ENCODE measurements around the gene IL36G. TPM values are rescaled to one million over a fixed set of nuclear protein-coding genes. Genes with fewer than 3 reads are reported as not detected.

IL36G gene
- total and polyA plus RNA-seq, 2 experiments from 2014 or later: not detected

- no peak overlapping the region for H2AFZ ChIP-seq
- Mint-ChIP-seq H3K27ac (no peak overlapping the region), H3K36me3 (ENCODE audit: low read depth) (no peaks in the 10 kb centered on the region), H3K4me3 (no peak overlapping the region), H3K4me1 (no peaks in the 10 kb centered on the region), H3K27me3 (ENCODE audit: insufficient read depth, low read depth, poor library complexity) (no peaks in the 10 kb centered on the region), H3K9me3 (peaks cover 8% of the 10 kb centered on the region; the same call in 2 of the 3 replicates)
- H4K20me1 ChIP-seq (replicated peaks; ENCODE audit: insufficient read depth): no peaks in the 10 kb centered on the region
- no peak overlapping the region for H3K27ac ChIP-seq (ENCODE audit: low read depth)
- TF ChIP-seq CREB1 (CRISPR knock-in tag; IDR thresholded peaks at IDR 0.05; ENCODE audit: low read depth) (no peak), CTCF (conservative IDR thresholded peaks at IDR 0.05; ENCODE audit: low read depth in 2 of 2) (no peak), STAT1 (IDR thresholded peaks at IDR 0.05; ENCODE audit: unreplicated experiment) (no peak), ETS1 (IDR thresholded peaks at IDR 0.05) (no peak), POLR2AphosphoS5 (IDR thresholded peaks at IDR 0.05; ENCODE audit: low read depth) (no peak), ZNF114 (CRISPR knock-in tag; IDR thresholded peaks at IDR 0.05) (no peak), NANOG (IDR thresholded peaks at IDR 0.05; ENCODE audit: borderline replicate concordance) (no peak), JUNB (IDR thresholded peaks at IDR 0.05; ENCODE audit: unreplicated experiment) (no peak), REST (IDR thresholded peaks at IDR 0.05; ENCODE audit: unreplicated experiment) (no peak), EZH2phosphoT487 (IDR thresholded peaks at IDR 0.05; ENCODE audit: unreplicated experiment) (no peak), EZH2 (IDR thresholded peaks at IDR 0.05; ENCODE audit: low read depth, unreplicated experiment) (no peak), ZNF462 (CRISPR knock-in tag; IDR thresholded peaks at IDR 0.05) (no peak), ZNF331 (CRISPR knock-in tag; IDR thresholded peaks at IDR 0.05; ENCODE audit: low read depth) (no peak)
- H3K36me3 ChIP-seq (ENCODE audit: insufficient read depth): 0 out of 2 replicates have a peak, but pooled peaks cover 6% of the 10 kb centered on the region
- no peaks in the 10 kb centered on the region for H3K27me3 ChIP-seq (ENCODE audit: insufficient read depth)
- DNase-seq (ENCODE audit: low spot score): no peak
- H3K4me3 ChIP-seq: no peak overlapping the region
- H3K4me1 ChIP-seq (ENCODE audit: insufficient read depth): no peaks in the 10 kb centered on the region
- H3K9me2 ChIP-seq (ENCODE audit: insufficient read depth): no peaks in the 10 kb centered on the region
- no peaks in the 10 kb centered on the region for H3F3A ChIP-seq (replicated peaks; ENCODE audit: low read depth)
- ATAC-seq: no peak
- H3K4me2 ChIP-seq: no peak overlapping the region
- no peaks in the 10 kb centered on the region for H3K79me2 ChIP-seq (replicated peaks; ENCODE audit: insufficient read depth)
These were observed 28.4 kb upstream of the IL36G start for GRCh38 chr2:112949456-112949855.

All from GM23338 (cell line).